ENCODE data around the gene SRSF4. TPM values are rescaled to one million over a fixed set of nuclear protein-coding genes. Genes with fewer than 3 reads are reported as not detected.
A peak's percentile ranks its signal among the peaks of the same experiment; 100 is the strongest.

Gene SRSF4
- total and polyA plus RNA-seq, 11 donors, result 40.4 to 54.6 (median 49.0) TPM

DNA sequence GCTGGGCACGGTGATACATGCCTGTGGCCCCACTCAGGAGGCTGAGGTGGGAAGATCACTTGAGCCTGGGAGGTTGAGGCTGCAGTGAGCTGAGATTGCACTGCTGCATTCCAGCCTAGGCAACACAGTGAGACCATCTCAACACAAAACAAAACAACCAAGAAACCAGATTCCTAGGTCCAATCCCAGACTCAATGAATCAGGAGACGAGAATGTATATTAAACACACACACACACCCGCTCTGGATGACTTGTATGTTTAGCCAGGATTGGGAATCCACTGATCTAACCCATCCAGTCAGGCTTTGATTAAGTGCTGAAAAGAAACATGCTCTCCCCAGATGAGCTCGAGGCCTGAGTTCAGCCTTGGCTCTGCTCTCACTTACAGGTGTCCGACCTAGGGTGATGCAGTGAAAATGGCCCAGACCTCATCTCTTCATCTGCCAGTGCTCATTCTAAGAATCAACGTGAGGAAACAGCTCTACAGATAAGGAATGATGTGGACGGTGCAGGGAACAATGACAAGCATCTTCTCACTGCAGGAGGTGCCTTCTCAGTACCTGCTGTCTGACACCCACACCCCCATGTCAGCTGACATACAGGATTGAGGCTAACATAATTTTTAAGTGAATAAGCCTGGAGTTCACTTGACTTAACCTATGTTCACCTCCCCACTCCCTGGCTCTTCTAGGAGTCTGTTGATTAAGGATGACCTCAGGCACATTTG, 15.3 kb upstream of the SRSF4 start:
- TF ChIP-seq, protein P1, sequence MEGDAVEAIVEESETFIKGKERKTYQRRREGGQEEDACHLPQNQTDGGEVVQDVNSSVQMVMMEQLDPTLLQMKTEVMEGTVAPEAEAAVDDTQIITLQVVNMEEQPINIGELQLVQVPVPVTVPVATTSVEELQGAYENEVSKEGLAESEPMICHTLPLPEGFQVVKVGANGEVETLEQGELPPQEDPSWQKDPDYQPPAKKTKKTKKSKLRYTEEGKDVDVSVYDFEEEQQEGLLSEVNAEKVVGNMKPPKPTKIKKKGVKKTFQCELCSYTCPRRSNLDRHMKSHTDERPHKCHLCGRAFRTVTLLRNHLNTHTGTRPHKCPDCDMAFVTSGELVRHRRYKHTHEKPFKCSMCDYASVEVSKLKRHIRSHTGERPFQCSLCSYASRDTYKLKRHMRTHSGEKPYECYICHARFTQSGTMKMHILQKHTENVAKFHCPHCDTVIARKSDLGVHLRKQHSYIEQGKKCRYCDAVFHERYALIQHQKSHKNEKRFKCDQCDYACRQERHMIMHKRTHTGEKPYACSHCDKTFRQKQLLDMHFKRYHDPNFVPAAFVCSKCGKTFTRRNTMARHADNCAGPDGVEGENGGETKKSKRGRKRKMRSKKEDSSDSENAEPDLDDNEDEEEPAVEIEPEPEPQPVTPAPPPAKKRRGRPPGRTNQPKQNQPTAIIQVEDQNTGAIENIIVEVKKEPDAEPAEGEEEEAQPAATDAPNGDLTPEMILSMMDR (IDR thresholded peaks at IDR 0.05), result no peak
- TF ChIP-seq POLR2A (IDR thresholded peaks at IDR 0.05), result no peak
- Histone ChIP-seq H3K9me3 (no peaks in the 10 kb centered on the region), H3K4me3 (no peak overlapping the region), H3K36me3 (peaks cover 0 to 76% (median 61%) of the 10 kb centered on the region in 9 donors), H3K27ac (peak overlapping the region in 1 of 12 donors; percentile 15), H3K4me1 (peaks cover 0 to 5% (median 2%) of the 10 kb centered on the region in 12 donors), H3K27me3 (no peaks in the 10 kb centered on the region)
- no peak for DNase-seq
- intact Hi-C loops (cut with DNase I), result no loop called here
- no peak for ATAC-seq
- WGBS, 4 donors, result 79 to 80% (median 80%) methylated on average over 7 of the region's 7 CpGs

DNA sequence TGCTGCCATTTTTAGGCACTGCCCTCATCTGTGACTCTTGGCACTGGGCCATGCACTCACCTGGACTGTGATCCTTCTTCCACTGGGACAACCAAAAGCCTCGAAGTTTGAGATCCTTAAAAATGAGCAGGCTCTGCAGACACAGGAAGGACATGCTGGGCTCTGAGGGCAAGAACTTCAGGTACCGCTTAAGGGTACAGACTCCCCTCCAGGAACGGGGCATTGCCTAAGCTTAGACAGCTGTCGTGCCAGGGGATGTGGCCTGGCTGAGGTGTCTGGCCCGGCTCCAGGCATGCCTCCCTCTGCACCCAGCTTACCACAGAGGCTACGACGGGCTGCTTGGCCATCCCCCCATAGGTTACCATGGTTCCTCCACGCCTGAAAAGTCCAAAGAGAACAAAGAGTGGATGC, 14.2 kb upstream of the SRSF4 start:
- WGBS, 4 donors, result 50 to 73% (median 65%) methylated on average over 7 to 8 of the region's 8 CpGs
- Histone ChIP-seq H3K36me3 (peaks cover 0 to 66% (median 52%) of the 10 kb centered on the region in 9 donors), H3K27me3 (no peaks in the 10 kb centered on the region), H3K9me3 (no peaks in the 10 kb centered on the region), H3K27ac (no peak overlapping the region), H3K4me3 (no peak overlapping the region), H3K4me1 (no peaks in the 10 kb centered on the region)
- DNase-seq (no peak), ATAC-seq (peak in 3 of 4 donors; percentile 9 to 40 (median 34))
- intact Hi-C loops (cut with DNase I), result no loop called here
- TF ChIP-seq, protein P1 (IDR thresholded peaks at IDR 0.05), result no peak

DNA sequence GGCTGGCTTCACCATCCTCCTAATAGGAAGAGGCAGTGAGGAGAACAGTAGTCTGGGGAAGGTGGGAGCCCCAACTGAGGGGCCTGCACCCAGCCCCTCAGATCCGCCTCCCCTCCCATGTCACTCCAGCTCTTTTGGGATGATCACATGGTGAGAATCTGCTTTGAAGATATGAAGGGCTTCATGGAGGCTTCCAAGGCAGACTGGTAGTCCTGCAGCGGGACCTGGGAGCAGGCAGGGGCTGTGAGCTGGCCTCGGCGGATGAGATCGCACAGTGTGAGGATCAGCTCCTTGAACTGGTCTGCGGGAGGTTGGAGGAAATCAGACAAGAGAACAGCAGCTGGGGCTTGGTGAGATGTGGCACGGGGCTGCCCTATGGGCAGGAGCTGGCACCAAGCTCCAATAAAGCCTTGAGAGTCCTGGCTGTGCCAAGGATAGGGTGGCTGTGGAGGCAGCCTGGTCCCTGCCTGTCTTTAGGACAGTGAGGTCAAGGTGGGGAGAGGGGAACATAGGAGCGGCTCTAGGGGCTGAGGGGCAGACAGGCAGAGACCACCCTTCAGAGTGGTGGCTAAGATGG, 12.3 kb upstream of the SRSF4 start:
- Histone ChIP-seq H3K27ac (no peak overlapping the region), H3K27me3 (no peaks in the 10 kb centered on the region), H3K9me3 (no peaks in the 10 kb centered on the region), H3K4me3 (no peak overlapping the region), H3K4me1 (no peaks in the 10 kb centered on the region), H3K36me3 (peaks cover 0 to 46% (median 34%) of the 10 kb centered on the region in 9 donors)
- intact Hi-C loops (cut with DNase I), result no loop called here
- TF ChIP-seq, protein P1 (IDR thresholded peaks at IDR 0.05), result no peak
- no peak for TF ChIP-seq POLR2A (IDR thresholded peaks at IDR 0.05)
- DNase-seq, result no peak
- ATAC-seq, result no peak
- WGBS, 4 donors, result 93 to 97% (median 96%) methylated on average over 8 of the region's 8 CpGs

DNA sequence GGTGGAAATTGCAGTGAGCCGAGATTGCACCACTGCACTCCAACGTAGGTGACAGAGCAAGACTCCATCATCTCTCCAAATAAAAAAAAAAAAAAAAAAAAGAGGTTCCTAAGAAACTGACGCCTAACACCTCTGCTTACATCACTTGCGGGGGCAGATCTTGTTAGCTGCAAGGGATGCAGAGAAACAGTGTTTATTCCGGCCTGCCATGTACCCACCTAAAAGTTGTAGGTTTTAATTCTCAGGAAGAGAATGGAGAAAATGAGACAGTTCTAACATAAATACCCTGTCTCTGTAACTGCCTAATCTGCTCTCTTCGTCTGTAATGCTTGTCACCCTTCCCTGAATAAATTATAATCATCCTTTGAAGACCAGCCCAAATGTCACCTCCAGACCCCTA, 9.0 kb upstream of the SRSF4 start:
- DNase-seq (no peak), ATAC-seq (no peak)
- Histone ChIP-seq H3K4me1 (no peaks in the 10 kb centered on the region), H3K9me3 (no peaks in the 10 kb centered on the region), H3K27me3 (no peaks in the 10 kb centered on the region), H3K36me3 (peaks cover 0 to 25% (median 20%) of the 10 kb centered on the region in 9 donors), H3K4me3 (no peak overlapping the region), H3K27ac (no peak overlapping the region)
- intact Hi-C loops (cut with DNase I), result no loop called here
- 86 to 96% (median 94%) methylated on average over 6 of the region's 6 CpGs for WGBS, 4 donors
- TF ChIP-seq, protein P1 (IDR thresholded peaks at IDR 0.05), result no peak
